Raji (cell line): Measurements from ENCODE around the gene ART1.

ENCODE experiments used
- POLR2A ChIP-seq: IDR thresholded peaks from 2 replicates; pipeline ENCODE4 v1.6.1; 2011; ENCODE audit warnings: low read depth, low read length, control low read depth; ENCODE audit not compliant: insufficient read depth

ART1 gene

DNA sequence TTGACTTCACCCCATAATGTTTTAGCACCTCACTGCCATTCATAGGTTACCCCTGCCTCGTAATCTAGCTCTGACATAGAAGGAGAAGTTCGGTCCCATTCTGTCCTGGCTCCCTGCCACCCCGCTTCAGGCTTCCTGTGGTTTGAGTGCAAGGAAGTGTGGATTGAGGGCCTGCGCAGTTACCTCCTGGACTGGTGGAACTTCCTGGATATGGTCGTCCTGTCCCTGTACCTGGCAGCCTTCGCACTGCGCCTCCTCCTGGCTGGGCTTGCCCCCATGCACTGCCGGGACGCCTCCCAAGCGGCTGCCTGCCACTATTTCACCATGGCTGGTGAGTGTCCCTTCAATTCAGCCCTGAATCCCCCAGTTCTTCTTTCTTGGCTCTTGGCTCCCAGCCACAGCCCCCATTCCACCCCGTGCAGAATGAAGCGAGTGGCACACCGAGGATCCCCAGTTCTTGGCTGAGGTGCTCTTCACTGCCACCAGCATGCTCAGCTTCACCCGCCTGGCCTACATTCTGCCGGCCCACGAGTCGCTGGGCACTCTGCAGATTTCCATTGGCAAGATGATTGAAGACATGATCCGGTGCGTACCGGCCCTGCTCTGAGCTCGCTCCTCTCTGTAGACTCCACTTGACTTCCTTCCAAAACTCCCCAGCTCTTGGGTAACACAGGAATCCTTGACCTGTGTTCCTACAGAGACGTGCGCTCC lies 18.5 kb upstream of the ART1 start:
- no peak for TF ChIP-seq POLR2A

DNA sequence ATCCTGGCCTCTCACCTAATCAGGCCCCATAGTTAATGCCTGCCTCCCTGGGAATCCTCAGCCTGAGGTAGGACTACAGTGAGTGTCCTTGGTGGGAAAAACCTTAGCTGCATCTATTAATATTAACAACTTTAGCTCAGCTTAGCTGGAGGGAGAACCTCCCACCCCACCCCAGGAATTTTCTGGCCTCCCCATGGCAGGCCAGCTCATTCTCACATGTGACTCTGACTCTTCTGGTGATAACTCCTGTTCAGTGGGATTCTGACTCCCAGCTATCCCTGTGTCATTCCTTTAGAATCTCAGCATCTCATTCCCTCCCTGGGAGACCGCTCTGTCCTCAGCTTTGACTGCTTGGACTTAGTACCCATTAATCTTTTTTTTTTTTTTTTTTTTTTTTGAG lies 17.6 kb upstream of the ART1 start:
- TF ChIP-seq POLR2A, result no peak

DNA sequence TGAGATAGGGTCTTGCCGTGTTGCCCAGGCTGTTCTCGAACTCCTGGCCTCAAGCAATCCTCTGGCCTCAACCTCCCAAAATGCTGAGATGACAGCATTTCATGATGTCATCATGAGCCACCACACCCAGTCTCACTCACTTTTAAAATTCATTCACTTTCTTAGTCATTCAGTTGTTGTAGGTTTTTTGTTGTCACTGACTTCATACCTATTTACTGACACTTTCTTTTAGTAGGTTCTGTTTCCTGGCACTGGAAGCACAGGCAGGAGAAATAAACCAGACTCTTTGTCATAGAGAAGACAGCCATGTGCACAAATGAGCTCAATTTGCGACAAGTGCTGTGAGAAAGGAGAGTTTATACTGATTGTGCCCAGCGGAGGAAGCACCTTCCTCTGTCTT lies 13.6 kb upstream of the ART1 start:
- TF ChIP-seq POLR2A, result no peak

DNA sequence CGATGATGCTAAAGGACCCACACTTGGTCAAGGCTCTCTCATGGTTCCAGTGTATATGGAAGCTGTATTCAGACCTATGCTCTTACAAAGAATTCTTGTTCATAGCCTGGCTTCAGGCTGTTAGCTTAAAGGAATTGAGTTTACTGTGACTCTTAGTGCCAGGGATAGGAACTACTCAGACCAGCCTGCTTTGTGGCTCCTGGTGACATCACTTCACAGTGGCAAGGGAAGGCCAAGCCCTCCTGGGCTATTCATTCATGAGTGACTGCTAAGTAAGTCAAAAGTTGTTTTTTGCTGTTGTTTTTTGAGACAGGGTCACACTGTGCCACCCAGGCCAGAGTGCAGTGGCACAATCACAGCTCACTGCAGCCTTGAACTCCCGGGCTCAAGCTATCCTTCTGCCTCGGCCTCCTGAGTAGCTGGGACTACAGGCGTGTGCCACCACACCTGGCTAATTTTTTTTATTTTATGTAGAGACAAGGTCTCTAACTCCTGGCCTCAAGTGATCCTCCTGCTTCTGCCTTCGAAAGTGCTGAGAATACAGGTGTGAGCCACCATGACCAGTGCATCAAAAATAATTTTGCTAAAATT lies 12.8 kb upstream of the ART1 start:
- TF ChIP-seq POLR2A, result no peak

DNA sequence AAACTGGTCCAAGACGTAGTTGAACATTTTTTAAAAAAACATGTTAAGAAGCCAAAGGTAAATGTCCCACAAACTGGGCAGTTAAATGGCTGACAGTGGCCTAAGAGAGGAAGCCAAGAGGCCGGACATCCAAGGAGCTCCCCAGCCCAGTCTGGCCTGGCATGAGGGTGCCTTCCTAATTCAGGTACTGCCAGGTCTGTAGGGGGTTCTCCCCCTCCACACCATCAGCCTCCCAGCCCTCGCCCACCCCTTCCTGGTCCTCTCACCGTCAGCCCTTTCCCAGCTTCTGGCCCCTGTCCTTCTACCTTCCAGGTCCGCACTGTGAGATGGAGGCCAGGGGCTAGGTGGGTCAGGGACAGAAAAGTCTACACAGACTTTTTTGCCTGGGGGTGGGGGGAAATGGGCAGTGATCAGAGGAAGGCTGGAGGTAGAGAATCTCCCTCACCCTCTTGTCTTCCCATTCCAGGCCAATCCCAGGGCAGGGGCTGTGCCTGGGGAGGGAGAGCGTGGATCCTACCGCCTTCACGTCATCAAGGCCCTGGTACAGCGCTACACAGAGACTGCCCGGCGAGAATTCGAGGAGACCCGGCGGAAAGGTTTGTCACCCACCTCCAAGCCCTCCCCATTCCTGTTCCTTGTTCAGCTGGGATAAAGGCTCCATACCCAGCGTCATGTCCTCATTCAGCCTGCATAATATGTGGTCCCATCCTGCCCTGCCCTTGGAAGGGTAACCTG lies 9.1 kb upstream of the ART1 start:
- TF ChIP-seq POLR2A, result no peak

DNA sequence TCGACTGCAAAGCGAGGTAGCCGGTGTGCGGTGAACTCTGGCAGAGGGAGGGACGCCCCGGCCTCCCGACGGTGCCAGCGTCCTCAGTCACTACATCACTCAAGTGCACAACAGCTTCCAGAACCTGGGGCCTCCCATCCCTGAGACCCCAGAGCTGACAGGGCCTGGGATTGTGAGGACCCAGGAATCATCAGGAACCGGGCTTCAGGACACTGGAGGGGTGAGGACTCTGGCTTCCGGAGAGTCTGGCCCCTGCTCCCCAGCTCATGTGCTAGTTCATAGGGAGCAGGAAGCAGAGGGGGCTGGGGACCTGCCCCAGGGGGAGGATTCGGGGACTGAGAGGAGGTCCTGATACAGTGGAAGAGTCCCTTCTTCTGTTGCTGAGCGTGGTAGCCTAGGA lies 7.7 kb upstream of the ART1 start:
- no peak for TF ChIP-seq POLR2A

DNA sequence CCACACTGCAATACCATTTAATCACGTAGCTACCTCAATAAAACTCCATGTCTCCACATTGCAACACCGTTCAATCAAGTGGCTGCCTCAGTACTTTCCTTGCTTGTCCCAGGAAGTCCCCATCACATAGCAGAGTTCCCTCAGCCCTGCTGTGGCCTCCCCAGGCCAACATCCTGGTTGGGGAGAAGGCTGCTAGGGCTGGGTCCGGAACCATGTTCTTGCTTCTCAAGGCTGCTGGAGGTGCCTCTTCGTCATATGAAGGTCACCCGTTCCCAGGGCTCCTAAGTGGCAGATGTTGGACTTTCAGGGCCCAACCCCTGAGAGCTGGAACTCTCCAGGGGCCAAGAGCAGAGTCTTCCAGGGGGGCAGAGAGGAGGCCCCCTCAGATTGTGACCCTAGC lies 6.4 kb upstream of the ART1 start:
- no peak for TF ChIP-seq POLR2A

DNA sequence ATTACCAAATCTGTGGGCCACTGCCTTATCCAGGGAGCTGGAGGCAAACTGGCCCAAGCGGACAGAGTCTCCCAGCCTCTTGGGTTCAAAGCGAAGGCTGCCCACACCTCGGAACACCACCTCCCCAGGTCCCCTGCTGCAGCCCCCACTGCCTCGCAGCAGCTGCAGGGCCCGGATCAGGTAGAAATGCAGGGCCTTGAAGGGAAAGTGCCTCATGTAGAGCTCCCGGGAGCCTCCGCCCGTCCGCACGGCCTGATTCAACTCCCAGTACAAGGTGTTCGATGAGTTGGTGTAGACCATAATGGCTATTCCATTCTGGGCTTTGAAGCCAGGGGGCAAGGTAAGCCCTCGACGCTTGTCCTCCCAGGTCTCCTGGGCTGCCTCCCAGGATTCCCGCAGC lies 5.1 kb upstream of the ART1 start:
- no peak for TF ChIP-seq POLR2A

DNA sequence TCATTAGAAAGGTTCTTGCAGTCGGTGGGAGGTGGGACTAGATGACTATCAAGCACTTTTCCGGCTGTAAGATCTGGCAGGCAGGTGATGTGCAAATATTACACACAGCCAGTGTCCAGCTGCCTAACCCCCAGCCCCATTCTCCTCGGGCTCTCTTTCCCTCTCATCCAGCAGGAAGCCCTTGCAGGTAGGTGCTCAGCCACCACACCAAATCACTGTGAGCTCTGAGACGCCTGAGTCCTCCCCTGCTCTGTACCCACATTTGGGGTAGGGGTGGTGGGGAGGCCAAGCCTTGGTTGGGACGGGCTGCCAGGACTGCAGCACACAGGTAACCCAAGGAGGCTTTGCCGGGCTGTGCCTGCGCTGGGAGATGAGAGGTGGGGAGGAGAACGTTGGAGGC lies 3.7 kb upstream of the ART1 start:
- TF ChIP-seq POLR2A, result no peak

DNA sequence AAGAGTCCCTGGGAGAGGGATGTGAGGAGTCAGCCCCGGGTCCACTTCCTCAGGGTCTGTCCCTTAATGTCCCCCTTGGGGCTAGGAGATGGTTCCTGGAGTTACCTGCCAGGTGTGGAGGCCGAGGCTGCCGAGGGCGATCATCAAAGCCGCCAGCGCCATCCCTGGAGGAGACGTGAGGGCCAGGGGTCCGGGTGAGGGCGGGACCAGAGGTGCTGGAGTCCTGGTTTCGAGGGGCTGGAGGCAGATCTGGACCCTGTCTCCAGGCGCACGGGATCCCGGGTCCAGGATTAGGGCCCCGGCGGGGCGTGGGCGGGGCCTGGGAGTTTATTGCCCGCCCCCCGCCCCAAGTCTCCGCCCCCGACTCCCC lies 3.2 kb upstream of the ART1 start, which contains the start of gene ART5:
ART5 (minus strand) TSS at position 292 of the 370 bp plus-strand sequence; CDS start at position 162, 130 bp downstream.
- no peak for TF ChIP-seq POLR2A

DNA sequence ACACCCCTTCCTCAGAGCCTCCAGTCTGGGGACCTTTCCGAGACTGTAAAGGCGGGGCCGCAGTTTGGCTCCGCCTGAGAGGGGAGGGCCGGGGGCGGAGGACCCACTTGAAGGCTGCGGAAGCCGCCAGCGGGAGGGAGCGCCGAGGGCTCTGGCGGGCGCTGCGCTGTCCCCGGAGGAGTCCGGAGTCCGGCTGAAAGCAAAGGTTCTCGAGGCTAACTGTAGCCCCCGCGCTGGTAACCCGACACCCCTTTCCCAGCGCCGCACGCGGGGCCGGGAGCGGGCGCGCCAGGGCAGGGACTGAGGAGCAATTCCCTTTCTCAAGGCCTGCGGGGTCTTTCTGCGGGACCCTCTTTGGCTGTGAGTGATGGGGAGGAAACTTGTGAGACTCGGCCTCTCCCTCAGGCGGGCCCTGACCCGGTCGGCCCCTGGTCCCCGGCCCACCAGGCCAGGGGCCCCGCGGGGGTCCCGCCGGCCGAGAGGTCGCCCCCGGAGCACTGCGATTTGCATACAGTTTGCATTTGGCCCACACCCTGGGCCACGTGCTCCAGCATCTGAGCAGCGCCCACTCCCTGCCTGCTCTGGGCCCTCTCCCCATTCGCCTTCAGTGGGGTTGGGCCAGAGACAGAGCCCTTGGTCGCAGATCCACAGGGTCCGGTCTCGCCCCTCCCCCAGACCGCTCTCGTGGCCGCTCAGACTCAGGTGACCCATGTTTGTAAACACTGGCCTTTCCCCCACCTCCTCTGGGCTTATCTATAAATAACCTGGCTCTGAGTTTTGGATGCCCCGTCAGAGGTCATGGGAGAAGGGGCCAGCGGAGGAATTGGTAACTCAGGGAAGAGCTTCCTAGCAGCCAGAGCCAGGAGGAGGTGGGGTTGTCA lies 2.6 kb upstream of the ART1 start:
- no peak for TF ChIP-seq POLR2A

DNA sequence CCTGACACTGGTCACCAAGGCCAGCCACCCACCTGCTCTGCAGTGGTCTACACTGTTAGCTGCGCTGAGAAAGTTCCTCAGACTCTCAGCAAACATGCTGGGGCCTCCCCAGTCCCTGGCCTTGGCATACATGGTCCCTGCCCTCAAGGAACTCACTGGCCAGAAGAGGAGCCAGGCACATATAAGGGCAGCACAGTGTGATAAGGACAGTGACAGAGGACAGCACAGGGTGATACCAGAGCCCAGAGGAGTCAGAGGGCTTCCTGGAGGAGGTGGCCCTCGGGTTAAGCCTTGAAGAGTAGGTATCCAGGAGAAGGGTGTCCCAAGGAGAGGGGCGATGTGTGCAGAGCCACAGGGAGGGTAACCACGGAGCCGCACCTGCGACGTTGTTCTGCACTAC lies 624 bp downstream of the ART1 start:
- no peak for TF ChIP-seq POLR2A

DNA sequence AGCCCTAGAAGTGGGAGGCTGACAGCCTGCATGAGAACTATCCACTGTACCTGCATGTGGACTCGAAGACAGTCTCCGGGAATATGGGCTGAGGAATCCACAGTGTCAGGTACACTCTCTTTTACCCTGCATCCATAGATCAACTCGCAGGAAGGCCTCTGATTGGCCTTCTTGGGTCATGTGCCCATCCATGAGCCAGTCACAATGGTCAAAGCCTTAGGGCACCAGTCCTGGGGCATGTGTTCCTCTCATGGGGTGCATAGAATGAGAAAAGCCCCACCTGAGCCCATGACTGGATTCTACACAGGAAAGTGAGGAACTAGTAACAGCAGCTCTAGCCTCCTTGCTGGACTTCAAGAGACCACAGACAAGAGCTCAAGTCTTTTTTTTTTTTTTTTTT lies 10.6 kb downstream of the ART1 start:
- TF ChIP-seq POLR2A, result no peak

DNA sequence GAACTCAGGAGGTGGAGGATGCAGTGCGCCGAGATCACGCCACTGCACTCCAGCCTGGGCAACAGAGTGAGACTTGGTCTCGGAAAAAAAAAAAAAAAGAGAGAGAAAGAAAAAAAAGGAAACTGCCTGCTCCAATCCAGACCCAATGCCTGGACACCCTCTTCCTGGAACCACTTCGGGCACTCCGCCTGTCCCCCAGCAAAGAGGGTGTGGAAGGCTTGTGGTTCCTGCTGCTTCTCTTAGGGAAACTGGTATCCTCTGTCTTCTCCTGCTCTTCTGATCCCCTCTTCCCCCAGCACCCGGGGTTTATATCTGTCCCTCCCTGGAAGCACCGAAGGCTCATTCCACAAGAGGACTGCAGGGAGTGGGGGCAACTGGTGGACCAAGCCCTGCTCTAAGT lies 13.3 kb downstream of the ART1 start:
- TF ChIP-seq POLR2A, result no peak

DNA sequence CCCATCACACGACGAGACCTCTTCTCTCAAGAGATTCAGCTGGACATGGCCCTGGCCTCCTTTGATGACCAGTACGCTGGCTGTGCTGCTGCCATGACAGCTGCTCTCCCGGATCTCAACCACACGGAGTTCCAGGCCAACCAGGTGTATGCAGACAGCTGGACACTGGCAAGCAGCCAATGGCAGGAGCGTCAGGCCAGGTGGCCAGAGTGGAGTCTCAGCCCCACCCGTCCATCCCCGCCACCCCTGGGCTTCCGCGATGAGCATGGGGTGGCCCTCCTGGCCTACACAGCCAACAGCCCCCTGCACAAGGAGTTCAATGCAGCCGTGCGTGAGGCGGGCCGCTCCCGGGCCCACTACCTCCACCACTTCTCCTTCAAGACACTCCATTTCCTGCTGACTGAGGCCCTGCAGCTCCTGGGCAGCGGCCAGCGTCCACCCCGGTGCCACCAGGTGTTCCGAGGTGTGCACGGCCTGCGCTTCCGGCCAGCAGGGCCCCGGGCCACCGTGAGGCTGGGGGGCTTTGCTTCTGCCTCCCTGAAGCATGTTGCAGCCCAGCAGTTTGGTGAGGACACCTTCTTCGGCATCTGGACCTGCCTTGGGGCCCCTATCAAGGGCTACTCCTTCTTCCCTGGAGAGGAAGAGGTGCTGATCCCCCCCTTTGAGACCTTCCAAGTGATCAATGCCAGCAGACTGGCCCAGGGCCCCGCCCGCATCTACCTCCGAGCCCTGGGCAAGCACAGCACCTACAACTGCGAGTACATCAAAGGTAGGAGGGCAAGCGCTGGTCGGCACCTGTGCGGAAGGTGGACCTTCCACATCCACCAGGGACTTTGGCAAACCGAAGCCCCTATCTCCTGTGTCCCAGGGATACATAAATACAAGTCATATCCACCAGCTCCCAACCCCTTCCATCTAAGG lies 14.9 kb downstream of the ART1 start:
- TF ChIP-seq POLR2A, result no peak

DNA sequence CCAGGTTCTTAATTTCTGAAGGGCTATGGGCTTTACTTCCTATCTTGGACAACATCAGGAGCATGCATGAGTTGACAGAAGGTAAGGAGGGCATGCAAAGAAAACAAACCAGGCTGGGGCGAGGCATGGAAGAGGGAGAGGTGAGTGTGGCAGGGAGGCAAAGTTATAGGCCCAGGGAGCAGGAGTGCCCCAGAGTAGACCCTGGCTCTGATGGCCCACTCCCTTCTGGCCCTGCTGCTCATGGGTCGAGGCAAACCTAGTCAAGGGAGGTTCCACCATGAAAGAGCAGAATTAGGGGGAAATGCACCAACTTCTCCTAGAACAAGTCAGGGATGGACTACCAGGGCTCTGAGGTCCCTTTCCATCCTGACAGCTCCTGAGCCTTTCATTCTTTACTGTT lies 16.0 kb downstream of the ART1 start:
- no peak for TF ChIP-seq POLR2A
